Fibroblast of skin of abdomen (primary cell): ENCODE results near the gene SLC2A5.

Source experiments
- DNase-seq: peaks from one replicate; pipeline ENCODE4 v3.0.0-alpha.2; 2013

The SLC2A5 gene

GRCh38 chr1:9061252-9061960 lies 8.0 kb downstream of the SLC2A5 start:
- no peak for DNase-seq

GRCh38 chr1:9059891-9060744 lies 9.3 kb downstream of the SLC2A5 start:
- no peak for DNase-seq

- peak; percentile 28 for DNase-seq
Measured at GRCh38 chr1:9058465-9058864, 11.0 kb downstream of the SLC2A5 start.

GRCh38 chr1:9057851-9058250 lies 11.6 kb downstream of the SLC2A5 start:
- no peak for DNase-seq

GRCh38 chr1:9052272-9053049 lies 17.0 kb downstream of the SLC2A5 start:
- no peak for DNase-seq

GRCh38 chr1:9051379-9051778 lies 18.1 kb downstream of the SLC2A5 start:
- no peak for DNase-seq

GRCh38 chr1:9050803-9051202 lies 18.6 kb downstream of the SLC2A5 start:
- DNase-seq, result no peak

- no peak for DNase-seq
Measured at GRCh38 chr1:9048551-9048950, 20.9 kb downstream of the SLC2A5 start.

GRCh38 chr1:9047019-9047418 lies 22.4 kb downstream of the SLC2A5 start:
- no peak for DNase-seq

- no peak for DNase-seq
Measured at GRCh38 chr1:9045861-9046510, 23.4 kb downstream of the SLC2A5 start.

- no peak for DNase-seq
Measured at GRCh38 chr1:9044236-9044635, 25.2 kb downstream of the SLC2A5 start.

- no peak for DNase-seq
Measured at GRCh38 chr1:9042272-9042671, 27.2 kb downstream of the SLC2A5 start.

- no peak for DNase-seq
Measured at GRCh38 chr1:9041116-9041779, 28.2 kb downstream of the SLC2A5 start.

- no peak for DNase-seq
Measured at GRCh38 chr1:9040659-9041030, 28.8 kb downstream of the SLC2A5 start.

GRCh38 chr1:9039761-9040658 lies 29.4 kb downstream of the SLC2A5 start:
- DNase-seq, result no peak

GRCh38 chr1:9038881-9039760 lies 30.3 kb downstream of the SLC2A5 start:
- DNase-seq, result no peak

- no peak for DNase-seq
Measured at GRCh38 chr1:9038338-9038650, 31.1 kb downstream of the SLC2A5 start.

- DNase-seq, result no peak
Measured at GRCh38 chr1:9037476-9038337, 31.7 kb downstream of the SLC2A5 start.

- no peak for DNase-seq
Measured at GRCh38 chr1:9035226-9035625, 34.2 kb downstream of the SLC2A5 start.
